GM12878 (cell line): ENCODE data around the gene GLT1D1. TPM values are rescaled to one million over a fixed set of nuclear protein-coding genes. Genes with fewer than 3 reads are reported as not detected.

Experiments used
- ATAC-seq: fragments of 200-7000 bp; cut with Tn5 transposase; 3 replicates; pipeline ENCODE4 v1.9.1; 2020; ENCODE audit warnings: mild to moderate bottlenecking, moderate library complexity
- BruUV-seq: library from RNA; stranded (reverse); fragments of 400-500 nt; replicated peaks from 2 replicates; lab custom pipeline; 2021; lab: Mats Ljungman, UMichigan
- CTCF ChIA-PET: fragments of 300-600 bp; sonication (Branson Sonifier 250); formaldehyde crosslinking; extraction: SDS; loops from one replicate; lab custom pipeline; 2021; ENCODE audit warnings: inconsistent platforms; lab: Yijun Ruan, JAX
- POLR2A ChIA-PET: fragments of 350-600 bp; formaldehyde crosslinking; extraction: SDS; loops from one replicate; lab custom pipeline; 2021; ENCODE audit warnings: inconsistent platforms; lab: Charles Lee
- RAD21 ChIA-PET: fragments of 300-600 bp; sonication (Branson Sonifier 250); formaldehyde crosslinking; loops from one replicate; lab custom pipeline; 2023; ENCODE audit warnings: antibody characterized with exemption; ENCODE audit not compliant: unreplicated experiment; lab: Charles Lee
- SMC1A ChIA-PET: fragments of 300-600 bp; sonication (Branson Sonifier 250); formaldehyde crosslinking; loops from one replicate; lab custom pipeline; 2023; ENCODE audit not compliant: unreplicated experiment, uncharacterized antibody; lab: Charles Lee
- DNase-seq: peaks from one replicate; pipeline ENCODE4 v3.0.0-alpha.2; 2011; ENCODE audit warnings: low read depth, low spot score
- FAIRE-seq: peaks from 3 replicates; lab custom pipeline; 2011; peaks lifted over from hg19 to GRCh38; lab: Jason Lieb, UNC
- H2AFZ ChIP-seq: 2 replicates; pipeline ENCODE4 v1.6.0; 2011; ENCODE audit warnings: low read depth, low read length, control low read depth; ENCODE audit not compliant: control insufficient read depth
- H3K27ac ChIP-seq: 2 replicates; pipeline ENCODE4 v1.5.1; 2011; ENCODE audit warnings: control low read depth; ENCODE audit not compliant: control insufficient read depth, insufficient read depth
- H3K27me3 ChIP-seq, 2 experiments: replicated peaks in 1 of 2; 2 replicates each; pipeline versions ENCODE4 v1.6.0 to v1.6.1; 2011; ENCODE audit warnings: low read length in 1 of 2; ENCODE audit not compliant: control insufficient read depth in 2 of 2, insufficient read depth in 2 of 2
- H3K36me3 ChIP-seq, 2 experiments: 2 replicates each; pipeline ENCODE4 v1.5.1; 2011; ENCODE audit warnings: low read length in 1 of 2; ENCODE audit not compliant: control insufficient read depth in 2 of 2, insufficient read depth in 2 of 2
- H3K4me1 ChIP-seq: 2 replicates; pipeline ENCODE4 v1.6.1; 2011; ENCODE audit warnings: mild to moderate bottlenecking, low read length, moderate library complexity, mixed read lengths; ENCODE audit not compliant: control insufficient read depth, insufficient read depth
- H3K4me2 ChIP-seq: 2 replicates; pipeline ENCODE4 v1.6.0; 2011; ENCODE audit warnings: control low read depth; ENCODE audit not compliant: control insufficient read depth, insufficient read depth
- H3K4me3 ChIP-seq: fragments of 200-600 bp; sonication (generic); 2 replicates; pipeline ENCODE4 v1.5.1; 2016
- H3K79me2 ChIP-seq: 2 replicates; pipeline ENCODE4 v1.6.0; 2011; ENCODE audit warnings: low read length; ENCODE audit not compliant: control insufficient read depth, insufficient read depth
- H3K9ac ChIP-seq: 2 replicates; pipeline ENCODE4 v1.8.0; 2011; ENCODE audit warnings: low read length, control low read depth, mixed read lengths; ENCODE audit not compliant: control insufficient read depth, insufficient read depth
- H3K9me3 ChIP-seq: replicated peaks from 3 replicates; pipeline ENCODE4 v1.5.1; 2011; ENCODE audit warnings: mild to moderate bottlenecking, low read length; ENCODE audit not compliant: control insufficient read depth, insufficient read depth
- H4K20me1 ChIP-seq: 2 replicates; pipeline ENCODE4 v1.6.0; 2011; ENCODE audit not compliant: control insufficient read depth, insufficient read depth
- BACH1 ChIP-seq: fragments of 450-650 bp; IDR thresholded peaks from 2 replicates; pipeline ENCODE4 v1.6.1; 2017; ENCODE audit warnings: mild to moderate bottlenecking, borderline replicate concordance
- BRCA1 ChIP-seq: IDR thresholded peaks from 2 replicates; pipeline ENCODE4 v1.6.1; 2011; ENCODE audit warnings: low read depth, low read length, improper control_type of control experiment
- CEBPB ChIP-seq, 2 experiments: fragments of 150-350 bp in 1 of 2; IDR thresholded peaks; 2 replicates each; pipeline ENCODE4 v1.6.1; 2012 to 2014; ENCODE audit warnings: low read depth in 2 of 2, low read length in 2 of 2, borderline replicate concordance in 1 of 2, inconsistent platforms in 1 of 2
- KAT2A ChIP-seq: conservative IDR thresholded peaks from 2 replicates; pipeline ENCODE4 v1.6.1; 2011; ENCODE audit warnings: low read depth, low read length; ENCODE audit not compliant: control insufficient read depth
- KLF5 ChIP-seq: fragments of 450-650 bp; IDR thresholded peaks from 2 replicates; pipeline ENCODE4 v1.6.1; 2014; ENCODE audit warnings: mild to moderate bottlenecking; ENCODE audit not compliant: partially characterized antibody
- PAX5 ChIP-seq: IDR thresholded peaks from 2 replicates; pipeline ENCODE4 v1.6.1; 2011; ENCODE audit warnings: low read depth, low read length, borderline replicate concordance
- RUNX3 ChIP-seq: IDR thresholded peaks from 2 replicates; pipeline ENCODE4 v1.6.1; 2012; ENCODE audit warnings: low read length, inconsistent platforms
- SIX5 ChIP-seq: IDR thresholded peaks from 2 replicates; pipeline ENCODE4 v1.6.1; 2011; ENCODE audit warnings: mild to moderate bottlenecking, low read depth, low read length, moderate library complexity; ENCODE audit not compliant: severe bottlenecking
- STAT1 ChIP-seq: fragments of 450-650 bp; conservative IDR thresholded peaks from 2 replicates; pipeline ENCODE4 v1.6.1; 2014; ENCODE audit warnings: antibody characterized with exemption, mild to moderate bottlenecking
- ZSCAN29 ChIP-seq: fragments of 450-650 bp; IDR thresholded peaks from 2 replicates; pipeline ENCODE4 v1.6.1; 2017; ENCODE audit warnings: mild to moderate bottlenecking, moderate library complexity
- WGBS: methylation state at CpG from one replicate; pipeline ENCODE4 v1.1.6; 2016; ENCODE audit warnings: low lambda C conversion rate; ENCODE audit not compliant: insufficient replicate concordance, insufficient coverage; ENCODE audit errors: missing lambda C conversion rate; 5-methylcytosine and 5-hydroxymethylcytosine counted together
- in situ Hi-C: fragments of 300-500 bp; cut with MboI; formaldehyde crosslinking; loops from 9 replicates; pipeline ENCODE4 v1.14.3; 2018; ENCODE audit warnings: mixed read lengths
- intact Hi-C: fragments of 100-400 bp; cut with micrococcal nuclease; formaldehyde crosslinking; loops from one replicate; pipeline ENCODE4 v1.14.2; 2022; ENCODE audit not compliant: unreplicated experiment
- polyA plus RNA-seq, 11 experiments: library from polyadenylated mRNA; depleted of rRNA in 4 of 11; unstranded in 6 of 11; stranded (reverse) in 5 of 11; fragments of >200 nt; fragmentation: Nextera tagmentation in 4 of 11; fragmentation: Illumina TruSeq in 1 of 11; extraction: Ambion mirVana in 4 of 11; extraction: Trizol in 1 of 11; gene quantifications; 1 replicate in 1 of 11; 2 replicates in 10 of 11; pipeline versions ENCODE4 v1.2.1 to v1.2.3, GENCODE V29; 2011 to 2016; ENCODE audit warnings: inconsistent platforms in 2 of 11, missing spikeins in 2 of 11, low read depth in 1 of 11
- total RNA-seq, 4 experiments: library from RNA; depleted of rRNA in 3 of 4; stranded (reverse); fragments of >200 nt in 3 of 4; fragmentation: Illumina TruSeq in 1 of 4; extraction: Trizol in 1 of 4; gene quantifications; 2 replicates each; pipeline versions ENCODE4 v1.2.1 to v1.2.3, GENCODE V29; 2013 to 2021

Gene GLT1D1
- total and polyA plus RNA-seq, 10 of the 15 experiments (the other 5 are each of a cell fraction or from before 2014, with no cell fraction given) = 0.42 to 62.8 (median 3.0) TPM

- TF ChIP-seq PAX5 (no peak), ZSCAN29 (no peak), SIX5 (no peak), BRCA1 (no peak), RUNX3 (no peak), BACH1 (no peak), CEBPB (IDR thresholded peaks at IDR 0.05; ENCODE audit: borderline replicate concordance in 1 of 2, low read depth in 2 of 2, low read length in 2 of 2) (no peak), KLF5 (no peak), STAT1 (no peak), KAT2A (no peak)
- H3K79me2 ChIP-seq = no peaks in the 10 kb centered on the region
- ATAC-seq = no peak
- no peak overlapping the region for H3K9ac ChIP-seq
- H4K20me1 ChIP-seq = no peaks in the 10 kb centered on the region
- ChIA-PET POLR2A (no interaction called here), SMC1A (no interaction called here), RAD21 (no interaction called here), CTCF (no interaction called here)
- H3K4me2 ChIP-seq = no peak overlapping the region
- in situ Hi-C loops = no loop called here
- H3K36me3 ChIP-seq = peaks cover 0 to 3% of the 10 kb centered on the region in 2 experiments; a peak in 1 of 4 replicates
- FAIRE-seq = no peak
- H2AFZ ChIP-seq = no peak overlapping the region
- no peak overlapping the region for H3K27ac ChIP-seq
- H3K4me1 ChIP-seq = no peaks in the 10 kb centered on the region
- no peak for DNase-seq
- WGBS = 54% methylated on average over 7 of the region's 7 CpGs
- intact Hi-C loops = no loop called here
- no TSS peak for BruUV-seq
- no peaks in the 10 kb centered on the region for H3K27me3 ChIP-seq
- no peaks in the 10 kb centered on the region for H3K9me3 ChIP-seq
- no peak overlapping the region for H3K4me3 ChIP-seq
Observed at GRCh38 chr12:128903236-128903635, 50.0 kb downstream of the GLT1D1 start.
